Measurements from ENCODE around the gene MYADM.

DNA sequence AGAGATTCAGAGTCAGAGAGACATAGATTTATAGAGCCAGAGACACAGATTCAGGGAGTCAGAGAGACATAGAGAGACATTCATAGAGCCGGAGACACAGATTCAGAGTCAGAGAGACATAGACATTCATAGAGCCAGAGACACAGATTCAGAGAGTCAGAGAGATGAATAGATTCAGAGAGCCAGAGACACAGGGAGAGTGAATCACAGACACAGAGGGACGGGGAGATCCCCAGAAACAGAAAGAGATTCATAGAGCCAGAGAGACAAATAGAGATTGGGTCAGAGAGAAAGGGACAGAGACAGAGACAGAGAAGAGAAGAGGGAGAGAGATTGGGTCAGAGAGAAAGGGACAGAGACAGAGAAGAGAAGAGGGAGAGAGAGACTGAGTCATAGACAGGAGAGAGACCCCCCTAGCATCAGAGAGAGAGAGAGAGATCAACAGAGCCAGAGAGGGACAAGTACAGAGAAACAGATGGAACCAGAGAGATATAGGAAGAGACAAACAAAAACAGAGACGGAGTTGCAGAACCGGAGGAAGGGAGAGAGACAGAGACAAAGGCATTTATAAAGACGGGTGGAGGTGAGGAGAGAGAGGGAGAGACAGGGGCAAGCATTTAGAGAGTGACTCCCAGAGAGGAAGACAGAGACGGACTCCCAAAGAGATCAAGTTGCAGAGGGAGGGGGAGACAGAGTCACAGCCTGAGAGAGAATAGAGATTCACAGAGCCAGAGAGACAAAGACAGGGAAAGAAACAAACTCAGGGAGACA is 13.2 kb downstream of the MYADM start:
- TF ChIP-seq, protein P1, sequence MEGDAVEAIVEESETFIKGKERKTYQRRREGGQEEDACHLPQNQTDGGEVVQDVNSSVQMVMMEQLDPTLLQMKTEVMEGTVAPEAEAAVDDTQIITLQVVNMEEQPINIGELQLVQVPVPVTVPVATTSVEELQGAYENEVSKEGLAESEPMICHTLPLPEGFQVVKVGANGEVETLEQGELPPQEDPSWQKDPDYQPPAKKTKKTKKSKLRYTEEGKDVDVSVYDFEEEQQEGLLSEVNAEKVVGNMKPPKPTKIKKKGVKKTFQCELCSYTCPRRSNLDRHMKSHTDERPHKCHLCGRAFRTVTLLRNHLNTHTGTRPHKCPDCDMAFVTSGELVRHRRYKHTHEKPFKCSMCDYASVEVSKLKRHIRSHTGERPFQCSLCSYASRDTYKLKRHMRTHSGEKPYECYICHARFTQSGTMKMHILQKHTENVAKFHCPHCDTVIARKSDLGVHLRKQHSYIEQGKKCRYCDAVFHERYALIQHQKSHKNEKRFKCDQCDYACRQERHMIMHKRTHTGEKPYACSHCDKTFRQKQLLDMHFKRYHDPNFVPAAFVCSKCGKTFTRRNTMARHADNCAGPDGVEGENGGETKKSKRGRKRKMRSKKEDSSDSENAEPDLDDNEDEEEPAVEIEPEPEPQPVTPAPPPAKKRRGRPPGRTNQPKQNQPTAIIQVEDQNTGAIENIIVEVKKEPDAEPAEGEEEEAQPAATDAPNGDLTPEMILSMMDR (IDR thresholded peaks at IDR 0.05), result no peak
- no peak for TF ChIP-seq POLR2A (IDR thresholded peaks at IDR 0.05)

Measured in lower leg skin (tissue), 3 donors.